Stimulated activated naive CD8-positive, alpha-beta T cell treated with anti-CD3 and anti-CD28 coated beads, Interleukin-15, Interleukin-2, amounts not matched to agents 100 ng/mL and 50 ng/mL, for 24 hours (primary cell): ENCODE data around the gene VAPB.
A peak's percentile ranks its signal among the peaks of the same experiment; 100 is the strongest.
"Not testable (repeated sequence)": the region's sequence is repeated elsewhere in the genome, so short reads cannot be mapped to it uniquely, and the experiment has no call there.

Experiments used
- H3K27ac Mint-ChIP-seq: one replicate; pipeline ENCODE4 v1.8.0; 2021; ENCODE audit warnings: mild to moderate bottlenecking, mixed read lengths
- H3K27me3 Mint-ChIP-seq: one replicate; pipeline ENCODE4 v1.8.0; 2021; ENCODE audit warnings: mixed read lengths
- H3K36me3 Mint-ChIP-seq: one replicate; pipeline ENCODE4 v1.8.0; 2021; ENCODE audit warnings: low read depth, mixed read lengths
- H3K4me1 Mint-ChIP-seq: one replicate; pipeline ENCODE4 v1.8.0; 2021; ENCODE audit warnings: low read depth, mixed read lengths
- H3K4me3 Mint-ChIP-seq: one replicate; pipeline ENCODE4 v1.8.0; 2021; ENCODE audit warnings: mild to moderate bottlenecking, mixed read lengths
- H3K9me3 Mint-ChIP-seq: one replicate; pipeline ENCODE4 v1.8.0; 2021; ENCODE audit warnings: mixed read lengths

Gene VAPB

DNA sequence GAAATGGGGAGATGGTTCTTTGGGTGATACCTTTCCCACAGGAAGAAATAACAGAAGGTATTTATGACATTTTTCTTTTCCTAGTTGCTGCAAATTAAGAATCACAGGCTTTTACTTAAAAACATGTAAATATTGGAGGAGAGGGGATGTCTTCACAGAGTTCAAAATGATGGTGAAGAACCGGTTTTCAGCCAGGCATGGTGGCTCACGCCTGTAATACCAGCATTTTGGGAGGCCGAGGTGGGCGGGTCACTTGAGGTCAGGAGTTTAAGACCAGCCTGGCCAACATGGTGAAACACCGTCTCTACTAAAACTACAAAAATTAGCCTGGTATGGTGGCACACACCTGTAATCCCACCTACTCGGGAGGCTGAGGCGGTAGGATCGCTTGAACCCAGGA is 15.7 kb upstream of the VAPB start:
- not testable (repeated sequence) for H3K27ac Mint-ChIP-seq, H3K4me3 Mint-ChIP-seq, H3K9me3 Mint-ChIP-seq, H3K4me1 Mint-ChIP-seq, H3K36me3 Mint-ChIP-seq
- peaks cover 18% of the 10 kb centered on the region for H3K27me3 Mint-ChIP-seq

DNA sequence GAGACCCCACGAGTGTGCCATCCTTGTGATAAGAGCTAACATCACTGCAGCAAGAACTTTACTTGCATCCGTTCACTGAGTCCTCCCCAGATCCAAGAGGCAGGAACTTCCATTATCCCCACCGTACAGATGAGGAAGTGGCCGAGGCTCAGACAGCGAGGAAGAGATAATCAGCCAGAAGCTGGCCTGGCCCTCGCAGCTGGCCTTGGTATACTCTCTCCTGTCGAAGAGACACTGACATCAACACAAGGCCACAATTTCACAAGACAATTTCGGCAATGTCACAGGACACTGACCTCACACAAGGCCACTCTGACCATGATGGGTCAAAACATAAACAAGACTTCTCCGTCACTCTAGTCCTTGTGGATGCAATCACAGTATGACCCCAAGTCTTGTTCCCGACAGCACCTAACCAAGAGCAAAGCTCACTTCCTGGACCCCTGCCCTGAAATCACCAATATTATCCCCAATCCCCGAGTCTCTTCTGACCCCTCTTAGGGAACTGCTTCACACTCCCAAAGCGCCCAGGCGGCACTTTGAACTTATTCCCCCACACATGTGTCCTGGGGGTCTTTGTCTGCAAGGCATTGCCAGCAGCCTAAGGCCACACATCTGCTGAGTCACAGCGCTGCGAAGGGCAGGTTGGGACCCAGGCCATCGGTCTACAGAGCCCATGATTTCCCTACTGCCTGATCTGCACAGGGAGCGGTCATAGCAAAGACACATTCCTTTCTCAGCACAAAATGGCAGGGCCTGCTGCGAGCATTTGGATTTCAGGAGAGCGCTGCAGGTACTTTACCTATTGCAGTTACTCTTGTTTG is 14.8 kb upstream of the VAPB start:
- Mint-ChIP-seq H3K4me3 (no peak overlapping the region), H3K27me3 (peaks cover 23% of the 10 kb centered on the region), H3K4me1 (no peaks in the 10 kb centered on the region), H3K36me3 (no peaks in the 10 kb centered on the region), H3K27ac (no peak overlapping the region), H3K9me3 (no peaks in the 10 kb centered on the region)

DNA sequence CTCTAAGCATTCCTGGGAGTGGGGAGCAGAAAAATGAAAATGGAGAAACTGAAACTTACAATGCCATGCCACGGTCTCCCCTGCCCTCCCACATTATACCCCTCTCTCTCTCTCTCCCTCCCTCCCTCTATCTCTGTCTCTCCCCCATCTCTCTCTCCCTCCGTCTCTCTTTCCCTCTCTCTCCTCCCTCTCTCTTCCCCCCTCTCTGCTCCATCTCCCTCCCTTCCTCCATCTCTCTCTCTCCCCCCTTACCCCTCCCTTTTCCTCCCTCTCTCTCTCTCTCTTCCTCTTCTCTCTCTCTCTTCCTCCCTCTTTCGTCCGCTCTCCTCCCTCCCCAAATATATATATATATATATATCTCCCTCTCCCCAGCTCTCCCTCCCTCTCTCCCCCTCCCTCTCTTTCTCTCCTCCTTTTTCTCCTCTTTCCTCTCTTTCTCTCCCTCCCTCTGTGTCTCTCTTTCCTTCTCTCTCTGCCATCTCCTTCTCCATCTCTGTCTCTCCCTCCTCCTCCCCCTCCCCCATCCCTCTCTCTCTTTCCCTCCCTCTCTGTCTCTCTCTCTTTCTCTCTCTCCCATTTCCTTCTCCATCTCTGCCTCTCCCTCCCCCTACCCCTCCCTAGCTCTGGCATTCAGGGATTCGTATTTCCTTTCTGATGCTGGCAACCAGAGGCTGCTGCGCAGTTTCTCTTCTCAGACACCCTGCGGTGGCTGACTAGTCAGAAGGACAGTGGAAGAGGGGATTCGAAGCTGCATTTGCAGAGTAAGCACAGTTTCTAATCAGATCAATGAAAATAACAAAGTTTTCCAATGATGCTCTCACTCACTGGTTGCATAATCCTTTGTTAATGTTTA is 13.9 kb upstream of the VAPB start:
- Mint-ChIP-seq H3K4me3 (no peak overlapping the region), H3K27ac (no peak overlapping the region), H3K4me1 (no peaks in the 10 kb centered on the region), H3K9me3 (no peaks in the 10 kb centered on the region), H3K27me3 (peaks cover 27% of the 10 kb centered on the region), H3K36me3 (no peaks in the 10 kb centered on the region)

DNA sequence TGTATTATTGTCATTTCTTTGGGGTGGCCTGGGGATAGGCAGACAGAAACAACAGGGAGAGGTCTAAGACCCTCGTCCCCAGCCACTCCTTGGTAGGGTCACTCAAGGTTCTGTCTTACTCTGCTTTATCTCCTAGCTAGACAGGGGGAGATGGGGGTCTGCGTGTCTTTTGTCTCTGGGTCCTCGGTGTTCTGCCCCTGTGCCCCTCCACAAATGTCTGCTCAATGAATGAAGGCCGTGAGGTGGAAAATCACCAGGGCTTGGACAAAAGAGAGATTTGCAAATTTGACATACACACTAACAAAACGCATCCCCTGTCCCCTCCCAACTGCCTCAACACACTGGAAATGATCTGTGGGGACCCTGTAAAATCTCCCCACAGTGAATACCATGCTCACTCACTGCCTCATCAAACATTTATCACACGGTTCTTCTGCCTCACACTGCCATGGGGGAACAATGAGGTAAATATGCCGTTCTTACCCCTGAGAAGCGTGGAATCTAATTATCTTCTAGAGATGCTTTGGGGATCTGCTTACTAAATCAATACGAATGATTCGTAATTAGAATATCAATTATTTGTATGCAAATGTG is 13.2 kb upstream of the VAPB start:
- Mint-ChIP-seq H3K4me3 (no peak overlapping the region), H3K9me3 (peaks cover 2% of the 10 kb centered on the region), H3K36me3 (no peaks in the 10 kb centered on the region), H3K27ac (no peak overlapping the region), H3K27me3 (peaks cover 31% of the 10 kb centered on the region), H3K4me1 (no peaks in the 10 kb centered on the region)

DNA sequence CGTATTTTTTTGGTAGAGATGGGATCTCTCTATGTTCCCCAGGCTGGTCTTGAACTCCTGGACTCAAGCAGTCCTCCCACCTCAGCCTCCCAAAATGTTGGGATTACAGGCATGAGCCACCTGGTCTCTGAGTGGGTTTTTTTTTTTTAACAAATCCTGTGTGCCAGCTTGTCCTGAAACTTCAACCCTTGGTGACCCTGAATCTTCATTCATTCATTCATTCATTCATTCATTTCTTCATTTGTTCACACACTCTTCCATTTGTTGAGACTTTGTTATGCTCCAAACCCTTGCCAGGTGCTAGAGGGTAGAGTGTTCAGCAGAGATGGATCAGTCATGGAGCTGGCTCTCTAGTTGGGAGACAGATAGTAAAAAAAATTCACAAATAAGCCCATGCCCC is 12.0 kb upstream of the VAPB start:
- Mint-ChIP-seq H3K4me3 (no peak overlapping the region), H3K4me1 (no peaks in the 10 kb centered on the region), H3K27ac (no peak overlapping the region), H3K27me3 (peaks cover 39% of the 10 kb centered on the region), H3K36me3 (peaks cover 6% of the 10 kb centered on the region), H3K9me3 (peaks cover 11% of the 10 kb centered on the region)

DNA sequence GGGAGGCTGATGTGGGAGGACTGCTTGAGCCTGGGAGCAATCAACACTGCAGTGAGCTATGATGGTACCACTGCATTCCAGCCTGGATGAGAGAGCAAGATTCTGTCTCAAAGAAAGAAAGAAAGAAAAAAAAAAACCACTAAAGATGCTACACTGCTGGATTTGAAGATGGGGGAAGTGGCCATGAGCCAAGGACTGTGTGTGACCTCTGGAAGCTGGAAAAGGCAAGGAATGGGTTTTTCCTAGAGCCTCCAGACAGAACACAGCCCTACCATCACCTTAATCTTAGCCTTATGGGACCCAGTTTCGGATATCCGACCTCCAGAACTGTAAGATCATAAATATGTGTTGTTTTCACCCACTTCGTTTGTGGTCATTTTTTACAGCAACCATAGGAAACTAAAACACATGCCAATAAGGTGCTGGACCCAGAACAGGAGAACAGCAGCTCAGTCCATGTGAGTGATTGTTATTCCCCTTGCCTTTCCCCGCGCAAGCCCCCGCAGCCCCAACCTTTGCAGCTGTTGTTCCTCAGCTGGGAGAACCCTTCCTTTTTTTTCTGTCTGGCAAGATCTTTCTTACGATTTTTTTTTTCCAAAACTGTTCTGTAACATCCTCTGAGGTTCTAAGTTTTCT is 11.1 kb upstream of the VAPB start:
- H3K27ac Mint-ChIP-seq, result no peak overlapping the region
- H3K9me3 Mint-ChIP-seq, result peaks cover 12% of the 10 kb centered on the region
- H3K4me3 Mint-ChIP-seq, result no peak overlapping the region
- peaks cover 43% of the 10 kb centered on the region for H3K27me3 Mint-ChIP-seq
- H3K36me3 Mint-ChIP-seq, result peaks cover 6% of the 10 kb centered on the region
- no peaks in the 10 kb centered on the region for H3K4me1 Mint-ChIP-seq

DNA sequence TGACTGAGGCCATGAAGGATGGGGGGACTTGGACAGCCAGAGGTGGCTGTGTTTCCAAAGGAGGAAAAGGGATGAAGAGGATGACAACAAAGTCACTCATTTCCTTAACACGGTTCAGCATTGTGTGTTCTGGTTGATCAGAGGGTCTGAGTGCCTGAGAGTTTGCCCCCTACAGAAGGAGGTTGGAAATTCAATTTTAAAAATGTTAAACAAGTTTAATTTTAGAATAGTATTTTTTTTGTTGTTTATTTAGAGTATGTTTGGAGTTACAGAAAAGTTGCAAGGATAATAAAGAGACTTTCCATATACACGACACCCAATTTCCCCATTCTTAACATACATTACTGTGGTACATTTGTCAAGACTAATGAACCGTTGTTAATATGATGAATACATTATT is 10.3 kb upstream of the VAPB start:
- Mint-ChIP-seq H3K4me1 (no peaks in the 10 kb centered on the region), H3K36me3 (peaks cover 6% of the 10 kb centered on the region), H3K27me3 (peaks cover 45% of the 10 kb centered on the region), H3K9me3 (peaks cover 12% of the 10 kb centered on the region), H3K4me3 (no peak overlapping the region), H3K27ac (no peak overlapping the region)

DNA sequence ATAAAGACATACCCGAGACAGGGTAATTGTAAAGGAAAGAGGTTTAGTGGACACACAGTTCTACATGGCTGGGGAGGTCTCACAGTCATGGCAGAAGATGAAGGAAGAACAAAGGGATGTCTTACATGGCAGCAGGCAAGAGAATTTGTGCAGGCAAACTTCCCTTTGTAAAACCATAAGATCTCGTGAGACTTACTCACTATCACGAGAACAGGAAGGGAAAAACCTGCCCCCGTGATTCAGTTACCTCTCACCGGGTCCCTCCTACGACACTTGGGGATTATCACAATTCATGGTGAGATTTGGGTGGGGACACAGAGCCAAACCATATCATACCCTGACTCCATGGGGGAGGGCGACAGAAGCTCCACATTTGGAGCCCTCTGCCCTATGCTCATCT is 7.4 kb upstream of the VAPB start:
- peaks cover 43% of the 10 kb centered on the region for H3K27me3 Mint-ChIP-seq

DNA sequence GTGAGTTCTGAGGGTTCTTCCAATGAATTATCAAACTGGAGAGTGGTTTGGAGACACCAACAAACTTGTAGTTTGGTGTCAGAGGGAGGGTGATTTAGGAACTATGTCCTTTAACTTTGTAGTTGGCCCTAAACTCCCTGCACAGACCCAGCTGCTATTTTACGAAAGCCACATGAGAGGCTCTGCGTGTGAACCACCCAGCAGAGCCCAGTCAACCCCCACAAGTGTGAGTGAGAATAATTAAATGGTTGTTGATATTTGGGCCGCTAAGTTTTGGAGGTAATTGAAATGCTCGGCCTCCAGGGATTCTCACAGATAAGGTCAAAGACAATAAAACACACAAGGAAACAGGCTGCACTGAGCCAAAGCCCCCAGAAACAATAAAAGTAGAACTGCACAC is 6.9 kb upstream of the VAPB start:
- Mint-ChIP-seq H3K4me1 (no peaks in the 10 kb centered on the region), H3K27me3 (peaks cover 42% of the 10 kb centered on the region), H3K9me3 (peaks cover 12% of the 10 kb centered on the region), H3K4me3 (no peak overlapping the region), H3K27ac (no peak overlapping the region), H3K36me3 (peaks cover 6% of the 10 kb centered on the region)

More for the DNA sequence above, 7.4 kb upstream of the VAPB start:
- peaks cover 6% of the 10 kb centered on the region for H3K36me3 Mint-ChIP-seq
- H3K4me3 Mint-ChIP-seq, result no peak overlapping the region
- H3K4me1 Mint-ChIP-seq, result no peaks in the 10 kb centered on the region
- H3K27ac Mint-ChIP-seq, result no peak overlapping the region
- H3K9me3 Mint-ChIP-seq, result peaks cover 12% of the 10 kb centered on the region

DNA sequence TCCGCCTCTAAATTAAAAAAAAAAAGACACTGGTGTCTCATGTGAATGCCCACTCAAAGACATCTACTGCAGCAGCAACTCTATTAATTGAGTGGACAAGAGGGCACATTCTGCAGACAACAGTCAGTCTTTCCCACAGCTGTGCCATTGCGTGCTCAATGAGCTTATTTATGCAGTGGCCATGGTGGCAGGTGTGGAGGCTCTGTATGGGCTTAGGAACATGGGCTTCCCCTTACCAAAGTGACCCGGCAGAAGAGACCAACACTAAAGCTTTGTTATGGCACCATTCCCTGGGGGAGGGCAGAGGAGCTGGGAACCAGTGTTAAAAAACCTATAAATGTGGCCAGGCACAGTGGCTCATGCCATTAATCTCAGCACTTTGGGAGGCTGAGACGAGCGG is 4.2 kb upstream of the VAPB start:
- Mint-ChIP-seq H3K4me3 (no peak overlapping the region), H3K9me3 (peaks cover 12% of the 10 kb centered on the region), H3K27ac (no peak overlapping the region), H3K36me3 (peaks cover 8% of the 10 kb centered on the region), H3K4me1 (peaks cover 5% of the 10 kb centered on the region), H3K27me3 (peaks cover 23% of the 10 kb centered on the region)

DNA sequence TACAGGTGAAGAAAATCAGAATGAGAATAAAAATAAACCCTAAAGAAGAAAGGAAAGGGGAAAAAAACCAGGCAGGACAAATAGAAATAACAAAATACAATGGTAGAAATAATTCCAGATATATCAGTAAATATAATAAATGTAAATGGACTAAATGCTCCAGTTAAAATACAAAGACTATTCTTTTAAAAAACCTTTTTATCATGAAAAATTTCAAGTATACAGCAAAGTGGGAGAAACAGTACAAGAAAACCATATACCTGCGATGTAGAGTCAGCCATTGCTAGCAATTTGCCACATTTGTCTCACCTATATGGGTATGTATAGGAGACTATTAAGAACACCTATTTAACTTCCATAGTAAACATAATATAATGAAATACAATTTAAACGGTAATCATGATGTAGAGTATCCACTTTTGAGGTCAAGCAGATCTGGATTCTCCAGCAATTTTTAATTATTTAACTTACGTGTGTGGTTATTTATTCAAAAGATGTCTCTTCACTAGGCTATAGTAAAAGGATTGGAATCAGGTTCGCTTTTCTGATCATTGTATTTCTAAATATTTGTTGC is 914 bp upstream of the VAPB start:
- Mint-ChIP-seq H3K9me3 (no peaks in the 10 kb centered on the region), H3K27me3 (peaks cover 4% of the 10 kb centered on the region), H3K27ac (no peak overlapping the region), H3K4me1 (peaks cover 38% of the 10 kb centered on the region), H3K36me3 (peaks cover 31% of the 10 kb centered on the region), H3K4me3 (peak overlapping the region; percentile 31)

DNA sequence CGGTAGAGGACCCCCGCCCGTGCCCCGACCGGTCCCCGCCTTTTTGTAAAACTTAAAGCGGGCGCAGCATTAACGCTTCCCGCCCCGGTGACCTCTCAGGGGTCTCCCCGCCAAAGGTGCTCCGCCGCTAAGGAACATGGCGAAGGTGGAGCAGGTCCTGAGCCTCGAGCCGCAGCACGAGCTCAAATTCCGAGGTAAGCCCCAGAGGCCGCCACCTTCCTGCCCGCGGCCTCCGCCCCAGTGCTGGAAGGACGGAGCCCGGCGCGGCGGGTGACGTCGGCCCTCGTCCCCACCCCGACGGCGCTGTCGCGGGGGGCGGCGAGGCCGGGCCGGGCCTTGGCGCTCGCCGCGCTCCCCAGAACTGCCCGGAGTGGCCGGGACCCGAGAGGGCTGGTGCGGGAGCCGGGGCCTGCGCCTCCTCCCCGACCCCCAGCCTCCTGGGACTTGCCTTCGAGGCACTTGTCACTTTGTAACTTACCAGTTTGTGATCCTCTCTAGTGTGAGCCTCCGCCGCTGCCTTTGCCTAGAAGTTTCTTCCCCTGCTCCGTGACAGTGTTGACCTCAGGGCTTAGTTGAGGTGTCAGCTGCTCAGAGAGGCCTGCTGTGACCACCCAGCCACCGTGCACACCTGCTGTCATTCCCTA is 417 bp downstream of the VAPB start:
- Mint-ChIP-seq H3K27ac (peak overlapping the region; percentile 95), H3K9me3 (no peaks in the 10 kb centered on the region)

DNA sequence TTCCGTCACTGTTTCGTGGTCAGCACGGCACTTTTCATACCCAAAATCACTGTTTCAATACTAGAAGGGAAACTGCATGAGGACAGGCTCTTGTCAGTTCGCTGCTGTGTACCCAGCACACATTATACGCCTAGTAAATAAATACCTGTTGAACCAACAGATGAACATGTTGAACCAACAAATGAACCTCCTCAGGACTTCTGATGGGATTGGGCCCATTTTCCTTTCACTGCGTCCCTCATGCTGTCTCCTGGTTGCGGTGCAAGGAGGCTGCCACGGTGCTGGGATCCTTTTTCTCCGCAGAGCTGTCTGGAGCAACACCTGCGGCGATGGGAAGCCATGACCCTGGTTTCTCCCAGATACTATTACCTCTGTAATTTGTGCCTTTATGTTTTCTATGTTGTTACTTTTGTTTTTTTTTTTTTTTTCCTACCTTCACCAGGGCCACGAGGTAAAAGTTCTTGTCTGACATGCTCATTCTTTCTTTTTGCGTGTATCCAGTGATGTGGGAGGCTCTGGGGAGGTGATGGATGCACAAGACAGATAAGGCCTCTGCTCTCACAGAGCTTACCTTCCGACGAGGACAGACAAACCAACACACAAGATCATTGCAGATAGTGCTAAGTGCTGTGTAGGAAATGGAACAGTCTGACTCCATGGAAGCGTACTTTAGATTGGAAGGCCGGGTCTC is 1.1 kb downstream of the VAPB start:
- no peaks in the 10 kb centered on the region for H3K27me3 Mint-ChIP-seq
- H3K4me1 Mint-ChIP-seq, result peaks cover 56% of the 10 kb centered on the region
- no peaks in the 10 kb centered on the region for H3K9me3 Mint-ChIP-seq
- peak overlapping the region; percentile 98 for H3K4me3 Mint-ChIP-seq
- peak overlapping the region; percentile 95 for H3K27ac Mint-ChIP-seq
- H3K36me3 Mint-ChIP-seq, result peaks cover 47% of the 10 kb centered on the region

More for the DNA sequence above, 417 bp downstream of the VAPB start:
- Mint-ChIP-seq H3K4me1 (peaks cover 50% of the 10 kb centered on the region), H3K36me3 (peaks cover 42% of the 10 kb centered on the region), H3K4me3 (peak overlapping the region; percentile 98), H3K27me3 (no peaks in the 10 kb centered on the region)

DNA sequence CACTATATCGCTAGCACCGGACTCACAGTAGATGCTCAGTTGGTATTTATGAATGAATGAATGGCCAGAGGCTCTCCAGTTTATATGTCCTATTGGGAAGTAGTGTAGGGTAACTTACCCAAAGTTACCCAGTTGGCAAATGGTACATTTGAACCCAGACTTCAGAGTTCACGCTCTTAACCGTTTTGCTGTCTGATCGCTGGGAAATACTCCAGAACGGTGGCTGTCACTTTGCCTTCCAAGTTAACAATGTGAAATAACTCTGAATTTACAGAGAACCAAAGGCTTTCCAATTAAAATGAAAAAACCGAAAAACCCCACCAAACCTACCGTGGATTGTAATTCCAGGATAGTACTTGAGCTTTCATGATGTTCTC is 1.6 kb downstream of the VAPB start:
- Mint-ChIP-seq H3K27me3 (no peaks in the 10 kb centered on the region), H3K4me3 (peak overlapping the region; percentile 98), H3K27ac (peak overlapping the region; percentile 95), H3K4me1 (peaks cover 62% of the 10 kb centered on the region), H3K36me3 (peaks cover 52% of the 10 kb centered on the region), H3K9me3 (no peaks in the 10 kb centered on the region)
